Gastroesophageal sphincter (tissue), 3 donors: ENCODE data around the gene ADGRG4.

Source experiments
- POLR2AphosphoS5 ChIP-seq: sonication (generic); formaldehyde crosslinking; IDR thresholded peaks from one replicate; pipeline ENCODE4 v1.6.1; 2017; ENCODE audit warnings: antibody characterized with exemption
- TF ChIP-seq, protein P1 (sequence below), 4 experiments: fragments of 200-600 bp in 2 of 4; fragments of 450-650 bp in 2 of 4; sonication (generic) in 1 of 4; IDR thresholded peaks; one replicate each; pipeline ENCODE4 v1.5.1; 2017 to 2019; ENCODE audit warnings: antibody characterized with exemption in 4 of 4, mild to moderate bottlenecking in 2 of 4, moderate library complexity in 2 of 4

DNA sequence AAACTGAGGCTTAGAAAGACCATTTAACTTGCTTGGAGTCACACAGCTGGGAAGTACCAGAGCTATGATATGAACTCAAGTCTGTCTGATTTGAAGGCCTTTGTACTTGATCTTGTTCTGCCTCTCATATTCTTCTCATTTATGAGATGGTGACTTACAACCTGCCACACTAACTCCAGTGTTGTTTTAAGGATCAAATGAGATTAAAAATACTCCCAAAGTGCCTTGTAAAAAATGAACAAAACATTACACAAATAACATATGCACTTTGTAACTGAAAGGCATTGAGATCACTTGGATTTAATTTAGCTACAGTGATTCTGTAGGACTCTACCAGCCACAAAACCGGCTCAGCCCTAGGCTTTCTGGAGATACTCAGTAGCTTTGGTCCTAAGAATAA lies 33.9 kb upstream of the ADGRG4 start:
- TF ChIP-seq, protein P1, sequence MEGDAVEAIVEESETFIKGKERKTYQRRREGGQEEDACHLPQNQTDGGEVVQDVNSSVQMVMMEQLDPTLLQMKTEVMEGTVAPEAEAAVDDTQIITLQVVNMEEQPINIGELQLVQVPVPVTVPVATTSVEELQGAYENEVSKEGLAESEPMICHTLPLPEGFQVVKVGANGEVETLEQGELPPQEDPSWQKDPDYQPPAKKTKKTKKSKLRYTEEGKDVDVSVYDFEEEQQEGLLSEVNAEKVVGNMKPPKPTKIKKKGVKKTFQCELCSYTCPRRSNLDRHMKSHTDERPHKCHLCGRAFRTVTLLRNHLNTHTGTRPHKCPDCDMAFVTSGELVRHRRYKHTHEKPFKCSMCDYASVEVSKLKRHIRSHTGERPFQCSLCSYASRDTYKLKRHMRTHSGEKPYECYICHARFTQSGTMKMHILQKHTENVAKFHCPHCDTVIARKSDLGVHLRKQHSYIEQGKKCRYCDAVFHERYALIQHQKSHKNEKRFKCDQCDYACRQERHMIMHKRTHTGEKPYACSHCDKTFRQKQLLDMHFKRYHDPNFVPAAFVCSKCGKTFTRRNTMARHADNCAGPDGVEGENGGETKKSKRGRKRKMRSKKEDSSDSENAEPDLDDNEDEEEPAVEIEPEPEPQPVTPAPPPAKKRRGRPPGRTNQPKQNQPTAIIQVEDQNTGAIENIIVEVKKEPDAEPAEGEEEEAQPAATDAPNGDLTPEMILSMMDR (IDR thresholded peaks at IDR 0.05): no peak
- TF ChIP-seq POLR2AphosphoS5: no peak
